Measurements from ENCODE around the gene FTO.

Gene FTO

GRCh38 chr16:53932975-53933374, 229.0 kb downstream of the FTO start:
- H2AFZ ChIP-seq (ENCODE audit: low read length), result no peak overlapping the region
- no peak overlapping the region for H3K27ac ChIP-seq (ENCODE audit: low read length)
- TF ChIP-seq CTCF (IDR thresholded peaks at IDR 0.05; ENCODE audit: low read length) (no peak), EZH2 (optimal IDR thresholded peaks at IDR 0.05; ENCODE audit: low read depth, low read length) (no peak), EZH2phosphoT487 (IDR thresholded peaks at IDR 0.05; ENCODE audit: low read length) (no peak)
- no peaks in the 10 kb centered on the region for H3K9me3 ChIP-seq (replicated peaks; ENCODE audit: insufficient read depth, low read length)
- no peak overlapping the region for H3K9ac ChIP-seq (ENCODE audit: low read length)
- no peaks in the 10 kb centered on the region for H3K9me2 ChIP-seq (replicated peaks; ENCODE audit: insufficient read depth, low read length)
- DNase-seq, result no peak
- H3K4me2 ChIP-seq (ENCODE audit: low read depth, low read length), result no peak overlapping the region
- H3K36me3 ChIP-seq (replicated peaks; ENCODE audit: insufficient read depth, low read length), result no peaks in the 10 kb centered on the region
- H3K79me2 ChIP-seq (ENCODE audit: low read length), result no peaks in the 10 kb centered on the region
- H4K20me1 ChIP-seq (ENCODE audit: insufficient read depth, low read length), result no peaks in the 10 kb centered on the region
- H3F3A ChIP-seq (ENCODE audit: insufficient read depth, low read length), result no peaks in the 10 kb centered on the region
- H3K27me3 ChIP-seq (replicated peaks; ENCODE audit: insufficient read depth, low read length), result no peaks in the 10 kb centered on the region
- H3K4me1 ChIP-seq (ENCODE audit: low read length), result no peaks in the 10 kb centered on the region
- no peak overlapping the region for H3K4me3 ChIP-seq (ENCODE audit: low read length)

GRCh38 chr16:53933407-53933806, 229.5 kb downstream of the FTO start:
- Histone ChIP-seq H3K4me2 (ENCODE audit: low read depth, low read length) (no peak overlapping the region), H3K27me3 (replicated peaks; ENCODE audit: insufficient read depth, low read length) (no peaks in the 10 kb centered on the region), H3K79me2 (ENCODE audit: low read length) (no peaks in the 10 kb centered on the region), H3K4me1 (ENCODE audit: low read length) (no peaks in the 10 kb centered on the region), H3K9me3 (replicated peaks; ENCODE audit: insufficient read depth, low read length) (no peaks in the 10 kb centered on the region), H3K9ac (ENCODE audit: low read length) (no peak overlapping the region), H2AFZ (ENCODE audit: low read length) (no peak overlapping the region), H3K36me3 (replicated peaks; ENCODE audit: insufficient read depth, low read length) (no peaks in the 10 kb centered on the region), H4K20me1 (ENCODE audit: insufficient read depth, low read length) (no peaks in the 10 kb centered on the region), H3K27ac (ENCODE audit: low read length) (no peak overlapping the region), H3K9me2 (replicated peaks; ENCODE audit: insufficient read depth, low read length) (no peaks in the 10 kb centered on the region), H3K4me3 (ENCODE audit: low read length) (no peak overlapping the region), H3F3A (ENCODE audit: insufficient read depth, low read length) (no peaks in the 10 kb centered on the region)
- DNase-seq, result no peak
- TF ChIP-seq EZH2 (optimal IDR thresholded peaks at IDR 0.05; ENCODE audit: low read depth, low read length), result no peak
- TF ChIP-seq CTCF (IDR thresholded peaks at IDR 0.05; ENCODE audit: low read length), result no peak
- no peak for TF ChIP-seq EZH2phosphoT487 (IDR thresholded peaks at IDR 0.05; ENCODE audit: low read length)

GRCh38 chr16:53936052-53936451, 232.1 kb downstream of the FTO start:
- no peak for DNase-seq
- no peaks in the 10 kb centered on the region for H3K79me2 ChIP-seq (ENCODE audit: low read length)

More at GRCh38 chr16:53936052-53936451, 232.1 kb downstream of the FTO start:
- no peaks in the 10 kb centered on the region for H3K27me3 ChIP-seq (replicated peaks; ENCODE audit: insufficient read depth, low read length)
- no peak overlapping the region for H3K27ac ChIP-seq (ENCODE audit: low read length)
- H3K36me3 ChIP-seq (replicated peaks; ENCODE audit: insufficient read depth, low read length), result no peaks in the 10 kb centered on the region
- H3K9ac ChIP-seq (ENCODE audit: low read length), result no peak overlapping the region
- H3K9me2 ChIP-seq (replicated peaks; ENCODE audit: insufficient read depth, low read length), result no peaks in the 10 kb centered on the region
- H4K20me1 ChIP-seq (ENCODE audit: insufficient read depth, low read length), result no peaks in the 10 kb centered on the region
- H3K9me3 ChIP-seq (replicated peaks; ENCODE audit: insufficient read depth, low read length), result no peaks in the 10 kb centered on the region
- no peak overlapping the region for H3K4me2 ChIP-seq (ENCODE audit: low read depth, low read length)
- H3K4me3 ChIP-seq (ENCODE audit: low read length), result no peak overlapping the region
- H3F3A ChIP-seq (ENCODE audit: insufficient read depth, low read length), result no peaks in the 10 kb centered on the region
- H3K4me1 ChIP-seq (ENCODE audit: low read length), result no peaks in the 10 kb centered on the region
- no peak overlapping the region for H2AFZ ChIP-seq (ENCODE audit: low read length)
- TF ChIP-seq EZH2phosphoT487 (IDR thresholded peaks at IDR 0.05; ENCODE audit: low read length), result no peak
- no peak for TF ChIP-seq CTCF (IDR thresholded peaks at IDR 0.05; ENCODE audit: low read length)
- TF ChIP-seq EZH2 (optimal IDR thresholded peaks at IDR 0.05; ENCODE audit: low read depth, low read length), result no peak
